Loucy (cell line): Measurements from ENCODE around the gene SCYL3.

ENCODE experiments used
- EZH2phosphoT487 ChIP-seq: fragments of 200-600 bp; IDR thresholded peaks from 2 replicates; pipeline ENCODE4 v1.6.1; 2018; ENCODE audit warnings: antibody characterized with exemption, mild to moderate bottlenecking, moderate library complexity, borderline replicate concordance
- TF ChIP-seq, protein P1 (sequence below): fragments of 200-600 bp; sonication (generic); conservative IDR thresholded peaks from 2 replicates; pipeline ENCODE4 v1.5.1; 2014; ENCODE audit warnings: mild to moderate bottlenecking, antibody characterized with exemption, low read length

- TF ChIP-seq, protein P1, sequence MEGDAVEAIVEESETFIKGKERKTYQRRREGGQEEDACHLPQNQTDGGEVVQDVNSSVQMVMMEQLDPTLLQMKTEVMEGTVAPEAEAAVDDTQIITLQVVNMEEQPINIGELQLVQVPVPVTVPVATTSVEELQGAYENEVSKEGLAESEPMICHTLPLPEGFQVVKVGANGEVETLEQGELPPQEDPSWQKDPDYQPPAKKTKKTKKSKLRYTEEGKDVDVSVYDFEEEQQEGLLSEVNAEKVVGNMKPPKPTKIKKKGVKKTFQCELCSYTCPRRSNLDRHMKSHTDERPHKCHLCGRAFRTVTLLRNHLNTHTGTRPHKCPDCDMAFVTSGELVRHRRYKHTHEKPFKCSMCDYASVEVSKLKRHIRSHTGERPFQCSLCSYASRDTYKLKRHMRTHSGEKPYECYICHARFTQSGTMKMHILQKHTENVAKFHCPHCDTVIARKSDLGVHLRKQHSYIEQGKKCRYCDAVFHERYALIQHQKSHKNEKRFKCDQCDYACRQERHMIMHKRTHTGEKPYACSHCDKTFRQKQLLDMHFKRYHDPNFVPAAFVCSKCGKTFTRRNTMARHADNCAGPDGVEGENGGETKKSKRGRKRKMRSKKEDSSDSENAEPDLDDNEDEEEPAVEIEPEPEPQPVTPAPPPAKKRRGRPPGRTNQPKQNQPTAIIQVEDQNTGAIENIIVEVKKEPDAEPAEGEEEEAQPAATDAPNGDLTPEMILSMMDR: no peak
- no peak for TF ChIP-seq EZH2phosphoT487
Measured at GRCh38 chr1:169904834-169905233, 11.1 kb upstream of the SCYL3 start.
